SU-DHL-6 (cell line): ENCODE results near the gene HECW1.

Source experiments
- CTCF ChIP-seq: fragments of 200-600 bp; sonication (generic); IDR thresholded peaks from one replicate; pipeline ENCODE4 v1.5.1; 2017; ENCODE audit warnings: antibody characterized with exemption, mild to moderate bottlenecking, low read length, moderate library complexity; ENCODE audit not compliant: insufficient read depth, poor library complexity, severe bottlenecking
- EZH2phosphoT487 ChIP-seq: fragments of 200-600 bp; sonication (generic), shearing (Covaris generic); conservative IDR thresholded peaks from 2 replicates; pipeline ENCODE4 v1.6.1; 2018; ENCODE audit warnings: mild to moderate bottlenecking, antibody characterized with exemption, low read length, moderate library complexity, mixed read lengths

GRCh38 chr7:43302773-43303460 is 190.5 kb downstream of the HECW1 start:
- TF ChIP-seq CTCF (no peak), EZH2phosphoT487 (no peak)
